GM21360 (cell line): ENCODE data around the gene NUP50.

Experiments used
- ATAC-seq: cut with Tn5 transposase; IDR thresholded peaks from one replicate; pipeline ENCODE4 v1.9.1; 2021; ENCODE audit warnings: mild to moderate bottlenecking, moderate library complexity; ENCODE audit not compliant: unreplicated experiment

Gene NUP50

GRCh38 chr22:45192701-45193187, 29.0 kb downstream of the NUP50 start:
- ATAC-seq, result no peak

GRCh38 chr22:45194686-45195085, 31.0 kb downstream of the NUP50 start:
- no peak for ATAC-seq

- no peak for ATAC-seq
Observed at GRCh38 chr22:45195616-45196015, 31.9 kb downstream of the NUP50 start.

GRCh38 chr22:45196308-45196707, 32.6 kb downstream of the NUP50 start:
- ATAC-seq, result no peak

GRCh38 chr22:45196926-45197605, 33.3 kb downstream of the NUP50 start:
- ATAC-seq, result no peak

DNA sequence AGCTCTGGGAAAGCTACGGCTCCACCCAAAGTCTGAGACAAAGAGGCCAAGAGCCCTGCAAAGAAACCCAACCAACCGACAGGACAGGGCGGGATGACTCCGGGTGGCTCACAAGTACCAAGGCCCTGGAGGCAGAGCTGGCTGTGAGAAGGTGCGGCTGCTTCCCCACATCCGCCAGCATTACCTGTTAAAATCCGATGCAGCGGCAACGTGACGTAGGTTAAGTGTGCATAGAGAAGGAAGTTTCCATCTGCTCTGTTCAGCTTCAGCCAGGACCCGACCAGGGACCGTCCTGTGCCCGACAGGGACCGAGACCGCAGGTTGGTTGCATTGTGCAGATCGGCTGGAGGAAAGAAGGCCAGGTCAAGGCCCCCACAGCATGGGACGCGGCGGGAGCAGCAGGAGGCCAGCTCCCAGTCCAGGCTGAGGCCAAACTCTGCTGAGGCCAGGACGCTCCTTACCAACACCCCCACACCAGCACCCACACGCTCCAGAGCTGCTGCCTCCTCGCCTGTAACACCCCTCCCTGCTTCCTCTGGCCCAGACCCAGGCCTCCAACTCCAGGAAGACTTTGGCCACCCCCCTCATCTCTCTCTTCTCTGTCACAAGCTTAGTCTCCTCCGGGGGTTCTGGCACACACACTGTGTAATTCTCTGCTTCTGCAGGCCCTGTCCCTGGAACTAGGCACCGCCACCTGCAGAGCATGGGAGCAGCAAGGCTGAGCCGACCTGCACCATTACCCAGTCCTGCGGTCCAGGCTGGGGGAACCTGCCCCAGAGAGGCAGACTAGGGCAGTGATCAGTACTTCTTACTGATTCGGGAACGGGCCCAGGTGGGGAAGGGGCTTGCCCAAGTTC, 34.1 kb downstream of the NUP50 start:
- ATAC-seq, result no peak

GRCh38 chr22:45198463-45198795, 34.7 kb downstream of the NUP50 start:
- no peak for ATAC-seq

- ATAC-seq, result no peak
Observed at GRCh38 chr22:45199723-45200122, 36.0 kb downstream of the NUP50 start.

DNA sequence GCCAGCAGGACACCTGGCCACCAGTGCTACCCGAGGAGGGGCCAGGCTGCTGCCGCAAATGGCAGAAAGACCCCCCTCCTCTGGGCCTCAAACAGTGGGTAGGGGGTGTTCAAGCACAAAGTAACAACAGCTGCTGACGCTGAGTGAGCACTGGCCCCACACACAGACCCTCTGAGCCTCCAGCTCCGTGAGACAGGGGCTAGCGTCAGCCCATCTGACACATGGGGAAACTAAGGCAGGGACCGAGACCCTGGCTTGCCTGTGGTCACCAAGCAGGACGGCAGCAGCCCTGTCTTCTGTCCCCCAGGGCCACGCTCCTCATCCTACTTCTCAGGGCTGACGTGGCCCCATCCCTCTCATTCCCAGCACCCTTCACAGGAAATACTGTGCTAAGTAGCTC, 36.5 kb downstream of the NUP50 start:
- no peak for ATAC-seq

DNA sequence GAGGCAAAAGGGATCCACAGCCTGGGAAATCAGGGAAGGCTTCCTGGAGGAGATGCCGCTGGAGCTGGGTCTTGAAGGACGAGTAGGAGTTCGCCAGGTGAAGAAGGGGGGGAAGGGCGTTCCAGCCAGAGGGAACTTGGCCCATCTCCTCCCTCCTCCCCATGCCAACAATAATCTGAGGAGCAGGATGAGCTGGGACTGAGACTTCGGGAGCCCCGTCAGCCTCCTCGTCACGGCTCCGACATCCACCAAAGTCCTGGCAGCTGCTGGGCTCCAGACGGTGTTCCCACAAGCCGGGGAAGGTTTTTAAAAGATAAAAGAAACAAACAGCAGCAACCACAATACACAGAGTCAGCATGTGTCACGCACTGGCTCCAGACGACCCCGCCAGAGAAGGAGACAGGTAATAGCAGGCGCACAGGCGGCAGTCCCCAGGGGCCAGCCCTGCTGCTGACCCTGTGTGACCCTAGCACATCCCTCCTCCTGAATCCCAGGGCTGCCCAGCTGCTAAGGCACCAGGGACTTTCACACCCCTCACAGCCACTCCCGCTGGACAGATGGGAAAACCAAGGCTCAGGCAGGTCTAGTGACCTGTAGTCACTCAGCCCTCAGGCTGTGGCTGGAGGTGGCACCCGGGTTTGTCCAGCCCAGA, 37.3 kb downstream of the NUP50 start:
- ATAC-seq, result no peak

- ATAC-seq, result no peak
Observed at GRCh38 chr22:45201678-45202332, 38.1 kb downstream of the NUP50 start.

DNA sequence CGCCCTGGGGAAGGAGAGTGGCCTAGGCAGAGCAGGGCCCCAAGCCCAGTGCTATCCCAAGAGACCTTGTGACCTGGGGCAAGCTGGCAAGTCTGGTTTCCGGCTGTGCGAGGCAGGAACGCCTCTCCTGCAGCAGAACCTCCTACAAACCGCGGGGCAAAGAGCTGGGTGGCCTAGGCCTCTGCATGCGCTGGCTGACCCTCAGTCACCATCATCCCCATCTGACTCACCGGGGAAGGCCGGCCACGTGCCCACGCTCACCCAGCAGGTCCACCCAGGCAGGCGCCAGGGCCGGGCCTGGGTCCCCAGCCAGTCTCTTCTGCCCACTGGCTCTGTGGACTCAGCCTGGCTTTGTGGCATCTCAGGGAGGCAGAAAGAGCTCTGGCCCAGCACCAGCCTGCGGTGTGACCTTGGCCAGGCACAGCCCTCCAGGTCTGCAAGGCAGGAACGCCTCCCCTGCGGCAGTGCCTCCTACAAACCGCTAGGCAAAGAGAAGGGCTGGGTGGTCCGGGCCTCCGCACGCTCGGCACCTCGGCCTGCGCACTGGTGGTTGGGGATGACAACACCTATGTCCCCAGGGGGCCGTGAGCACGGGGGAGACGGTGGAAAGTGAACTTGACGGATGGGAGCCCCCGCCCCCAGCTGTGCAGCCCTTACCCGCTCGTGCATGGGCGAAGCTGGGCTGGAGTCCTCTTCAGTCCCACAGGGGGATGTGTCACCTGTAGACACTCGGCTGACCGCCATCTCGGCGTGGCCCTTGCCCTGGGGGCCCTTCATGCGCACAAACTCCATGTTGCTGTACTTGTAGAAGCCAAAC, 38.8 kb downstream of the NUP50 start:
- ATAC-seq, result no peak

GRCh38 chr22:45203150-45203951, 39.6 kb downstream of the NUP50 start:
- no peak for ATAC-seq

- no peak for ATAC-seq
Observed at GRCh38 chr22:45204241-45204640, 40.5 kb downstream of the NUP50 start.

GRCh38 chr22:45204819-45205218, 41.1 kb downstream of the NUP50 start:
- ATAC-seq, result no peak

GRCh38 chr22:45205276-45205925, 41.7 kb downstream of the NUP50 start:
- no peak for ATAC-seq

- no peak for ATAC-seq
Observed at GRCh38 chr22:45206233-45206632, 42.5 kb downstream of the NUP50 start.

GRCh38 chr22:45207533-45207932, 43.8 kb downstream of the NUP50 start:
- ATAC-seq, result no peak
